Activated CD8-positive, alpha-beta memory T cell treated with anti-CD3 and anti-CD28 coated beads for 1 hour (primary cell): ENCODE data around the gene CIPC.

Experiments used
- DNase-seq, 2 donors: peaks; one replicate each; pipeline ENCODE4 v3.0.0-alpha.2; 2020; ENCODE audit warnings: low read depth in 1 of 2; ENCODE audit errors: extremely low read depth in 1 of 2

Gene CIPC

DNA sequence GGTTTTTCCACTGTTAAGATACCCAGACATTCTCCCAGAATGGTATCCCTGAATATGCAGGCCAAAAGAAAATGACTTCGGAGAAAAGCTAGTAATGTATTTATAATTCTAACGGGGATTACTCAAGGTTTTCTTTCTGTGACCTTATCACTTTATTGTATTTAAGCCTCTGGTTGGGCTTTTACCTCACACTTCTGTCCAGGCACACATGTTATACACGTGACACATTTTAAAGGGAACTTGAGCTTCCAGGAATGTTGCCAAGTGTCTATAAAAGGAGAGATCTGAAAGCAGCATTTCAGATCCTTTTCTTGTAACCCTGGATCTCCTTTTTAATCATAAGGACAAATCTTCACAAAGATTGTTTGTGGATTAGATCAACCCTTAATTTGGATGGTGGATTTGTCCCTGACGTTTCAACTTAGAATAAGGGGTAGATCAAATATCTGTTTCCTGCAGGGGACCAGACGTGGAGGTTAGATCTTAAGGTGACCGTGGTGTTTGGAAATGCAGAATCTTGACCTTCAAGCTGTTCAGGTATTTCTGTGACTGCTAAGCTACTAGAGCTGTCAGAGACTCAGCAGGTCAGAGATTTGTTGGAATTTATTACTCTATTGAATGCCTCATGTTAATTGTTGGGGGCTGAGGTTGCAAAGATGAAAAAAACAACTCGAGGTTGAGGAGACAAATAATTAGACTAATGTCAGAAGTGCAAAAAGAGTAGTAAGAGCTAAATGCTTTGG is 1.5 kb downstream of the CIPC start:
- no peak for DNase-seq

DNA sequence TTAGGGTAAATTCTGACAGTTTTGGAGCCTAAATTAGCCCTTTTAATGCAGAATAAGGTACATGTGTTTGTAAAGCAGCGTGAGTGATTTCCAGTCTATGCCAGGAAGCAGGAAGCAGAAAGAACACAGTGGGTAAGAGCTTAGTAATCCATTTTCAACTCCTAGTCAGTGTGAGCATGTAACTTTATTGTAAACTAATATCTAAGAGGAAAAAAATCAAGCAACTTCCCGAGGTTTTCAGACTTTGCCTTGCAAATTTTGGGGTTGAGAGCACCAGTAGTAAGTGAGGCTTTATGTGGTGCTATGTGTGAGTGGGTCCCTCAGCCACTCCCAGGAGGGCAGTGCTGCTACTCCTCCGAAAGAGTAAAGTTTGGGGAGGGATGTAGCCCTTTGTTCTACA is 2.9 kb downstream of the CIPC start:
- DNase-seq: no peak

DNA sequence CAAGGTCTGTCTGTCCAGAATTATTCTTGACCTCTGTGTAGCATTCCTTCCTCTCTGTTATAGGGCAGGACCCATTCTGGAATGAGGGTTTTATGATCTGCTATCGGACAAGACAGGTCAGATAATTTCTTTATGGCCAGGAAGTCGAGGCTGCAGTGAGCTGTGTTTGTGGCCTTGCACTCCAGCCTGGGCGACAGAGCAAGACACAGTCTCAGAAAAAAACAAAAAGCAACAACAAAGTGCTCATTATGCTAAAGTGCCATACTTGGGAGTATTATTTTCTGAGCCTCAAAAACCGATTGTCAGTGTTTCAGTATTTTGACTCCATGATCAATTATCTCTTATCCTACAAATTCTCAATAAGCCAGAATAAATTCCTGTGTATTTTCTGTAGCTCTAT is 4.1 kb downstream of the CIPC start:
- no peak for DNase-seq

DNA sequence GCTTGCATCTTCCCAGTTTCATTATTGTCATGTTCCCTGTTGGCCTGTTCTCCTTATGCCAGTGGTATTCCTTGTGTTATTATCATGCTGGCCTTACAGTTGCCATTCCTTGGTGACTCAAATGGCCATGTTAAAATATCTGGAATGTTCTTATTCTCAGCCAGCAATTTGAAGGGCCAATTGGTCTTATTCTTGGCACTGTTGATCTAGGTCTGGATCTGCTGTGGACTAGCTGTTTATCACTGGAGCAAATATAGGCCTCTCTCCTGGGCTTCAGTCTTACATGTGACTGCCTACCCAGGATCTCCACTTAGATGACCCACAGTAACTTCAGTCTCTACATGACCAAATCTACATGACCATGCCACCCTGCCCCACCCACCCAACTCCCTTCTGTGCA is 5.4 kb downstream of the CIPC start:
- DNase-seq: no peak

DNA sequence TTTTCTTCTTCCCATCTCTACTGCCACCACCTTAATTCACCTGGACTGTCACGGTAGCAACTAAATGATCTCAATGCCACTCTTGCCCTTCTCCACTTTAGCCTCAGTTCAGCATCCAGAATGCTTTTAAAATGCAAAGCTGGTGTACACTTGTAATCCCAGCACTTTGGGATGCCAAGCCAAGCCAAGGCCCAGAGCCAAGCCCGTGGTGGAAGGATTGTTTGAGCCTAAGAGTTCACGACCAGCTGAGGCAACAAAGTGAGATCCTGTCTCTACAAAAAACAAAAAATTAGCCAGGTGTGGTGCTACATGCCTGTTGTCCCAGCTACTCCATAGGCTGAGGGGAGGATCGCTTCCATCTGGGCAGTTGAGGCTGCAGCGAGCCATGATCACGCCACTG is 5.9 kb downstream of the CIPC start:
- no peak for DNase-seq

DNA sequence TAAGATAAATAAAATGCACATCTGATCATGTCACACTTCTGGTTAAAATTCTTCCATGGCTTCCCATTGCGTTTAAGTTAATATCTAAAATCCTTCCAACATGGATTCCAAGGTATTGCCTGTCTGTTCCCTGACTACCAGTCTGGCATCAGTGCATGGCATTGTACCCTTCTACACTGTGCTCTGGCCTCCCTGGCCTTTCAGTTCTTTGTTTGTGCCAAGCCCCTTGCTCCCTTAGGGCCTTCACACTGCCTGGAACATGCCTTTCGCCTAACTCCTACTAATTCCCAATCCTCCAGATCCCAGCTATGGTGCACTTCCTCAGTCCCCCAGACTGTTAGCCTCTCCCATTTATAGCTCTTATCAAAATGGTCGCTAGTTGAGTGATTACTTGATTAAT is 6.3 kb downstream of the CIPC start:
- no peak for DNase-seq

DNA sequence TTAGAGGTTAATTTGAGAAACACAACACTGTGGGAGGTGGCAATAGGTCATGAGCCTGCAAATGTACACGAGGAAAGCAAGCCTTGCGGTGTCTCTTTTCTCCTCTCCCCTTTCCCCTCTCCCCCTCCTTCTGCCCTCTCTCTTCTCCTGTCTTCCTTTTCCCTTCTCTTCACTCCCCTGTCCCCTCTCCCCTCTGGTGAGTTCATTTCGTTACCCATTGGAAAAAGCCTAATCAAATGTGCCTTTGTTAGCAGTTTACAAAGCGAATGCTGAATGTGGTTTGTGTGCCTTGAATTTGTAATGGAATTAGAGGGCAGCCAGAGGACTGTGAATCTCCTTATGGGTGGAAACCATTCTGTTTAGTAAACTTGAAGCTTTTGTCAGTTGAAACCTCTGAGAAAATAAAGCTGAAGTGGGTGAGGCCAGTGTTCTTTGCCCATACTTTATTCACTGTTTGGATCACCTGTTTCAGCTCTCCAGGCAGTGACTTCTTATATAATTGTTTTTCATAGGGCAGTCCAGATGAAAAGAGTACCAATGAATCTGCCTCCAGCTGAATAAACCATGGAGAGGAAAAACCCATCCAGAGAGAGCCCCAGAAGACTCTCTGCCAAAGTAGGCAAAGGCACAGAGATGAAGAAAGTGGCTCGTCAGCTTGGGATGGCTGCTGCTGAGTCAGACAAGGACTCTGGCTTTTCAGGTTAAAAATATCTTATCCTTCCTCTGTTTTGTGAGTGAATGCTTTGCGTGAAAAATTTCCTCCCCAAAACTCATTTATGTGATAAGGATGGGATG is 7.3 kb downstream of the CIPC start:
- no peak for DNase-seq

DNA sequence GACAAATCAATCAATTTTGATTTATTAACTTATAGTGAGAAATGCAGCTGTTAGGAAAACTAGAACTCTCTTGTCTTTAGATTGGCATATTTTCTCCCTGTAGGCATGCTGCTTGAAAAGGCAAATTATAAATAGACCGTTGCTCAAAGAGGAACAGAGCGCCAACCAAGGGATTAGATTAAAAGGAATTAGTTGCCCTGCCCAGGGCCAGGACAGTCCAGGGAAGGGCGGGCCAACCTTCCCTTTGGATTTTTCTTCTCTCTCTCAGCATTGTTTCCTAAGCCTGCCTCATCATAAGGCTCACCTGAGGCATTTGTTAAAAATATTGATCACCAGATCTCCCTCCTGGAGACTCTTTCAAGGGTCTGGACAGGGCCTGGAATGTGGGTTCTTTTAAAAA is 8.6 kb downstream of the CIPC start:
- DNase-seq: no peak

DNA sequence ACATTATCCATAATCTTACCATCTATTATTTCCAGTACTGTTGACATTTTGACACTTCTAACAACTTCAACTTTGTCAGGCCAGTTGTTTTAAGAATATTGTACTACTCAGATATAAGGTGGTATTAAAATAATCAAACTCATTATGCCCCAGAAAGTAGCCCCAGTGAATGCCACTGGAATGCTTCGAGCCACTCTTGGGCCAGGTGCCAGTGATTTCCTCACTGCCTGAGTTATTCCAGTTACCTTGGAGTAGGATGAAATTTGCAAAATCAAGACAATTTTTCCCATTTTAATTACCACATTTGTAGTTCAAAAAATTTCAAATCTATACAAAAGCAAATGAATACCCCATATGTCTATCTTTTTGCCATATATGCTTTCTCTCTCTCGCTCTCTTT is 9.2 kb downstream of the CIPC start:
- DNase-seq: no peak

DNA sequence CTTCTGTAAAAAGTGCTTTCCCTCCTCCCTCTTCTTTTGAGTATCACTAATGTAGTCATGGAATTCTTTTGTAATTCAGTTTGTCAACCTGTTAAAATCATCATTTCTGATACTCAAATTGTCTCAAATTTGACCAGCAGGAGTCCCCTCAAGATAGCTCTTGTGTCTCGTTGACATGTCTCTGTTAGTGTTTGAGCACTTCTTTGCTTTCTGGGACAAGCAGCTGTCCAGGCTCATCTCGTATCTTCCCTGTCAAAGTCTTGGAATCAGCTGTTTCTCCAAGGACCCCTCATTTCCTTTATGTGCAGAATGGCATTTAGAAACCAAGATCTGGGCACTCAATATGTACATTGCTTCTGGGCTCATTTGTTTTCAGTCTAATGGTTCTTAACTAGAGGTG is 10.7 kb downstream of the CIPC start:
- no peak for DNase-seq

DNA sequence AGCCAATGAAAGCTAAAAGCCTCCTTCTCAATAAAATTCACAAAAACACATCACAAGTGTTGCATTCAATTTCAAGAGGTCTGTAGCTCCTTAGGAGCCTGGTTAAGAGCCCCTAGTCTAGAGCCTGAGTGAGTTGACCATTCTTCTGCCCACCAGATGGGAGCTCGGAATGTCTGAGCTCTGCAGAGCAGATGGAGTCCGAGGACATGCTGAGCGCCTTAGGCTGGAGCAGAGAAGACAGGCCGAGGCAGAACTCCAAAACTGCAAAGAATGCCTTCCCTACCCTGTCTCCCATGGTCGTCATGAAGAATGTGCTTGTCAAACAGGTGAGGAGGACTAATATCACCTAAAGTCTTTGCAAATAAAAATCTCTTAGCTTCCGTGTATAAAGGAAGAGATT is 11.6 kb downstream of the CIPC start:
- DNase-seq: no peak

DNA sequence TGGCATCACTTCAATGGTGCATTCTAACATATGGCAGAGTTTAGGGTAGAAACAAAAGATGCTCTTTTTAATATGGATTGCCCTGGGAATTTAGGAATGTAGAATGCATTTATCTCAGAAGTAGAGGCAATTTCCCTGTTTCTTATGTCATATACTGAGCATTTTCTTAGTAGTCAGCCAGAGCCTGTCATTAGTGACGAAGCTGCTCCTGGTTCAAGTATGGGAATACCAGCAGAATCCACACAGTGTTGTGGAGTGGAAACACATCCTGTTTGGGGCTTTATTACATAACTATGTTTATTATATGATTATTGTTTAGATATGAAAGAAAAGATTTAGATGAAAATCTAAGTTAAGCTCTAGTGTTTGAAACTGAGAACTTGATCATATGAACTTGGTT is 12.2 kb downstream of the CIPC start:
- DNase-seq: no peak

DNA sequence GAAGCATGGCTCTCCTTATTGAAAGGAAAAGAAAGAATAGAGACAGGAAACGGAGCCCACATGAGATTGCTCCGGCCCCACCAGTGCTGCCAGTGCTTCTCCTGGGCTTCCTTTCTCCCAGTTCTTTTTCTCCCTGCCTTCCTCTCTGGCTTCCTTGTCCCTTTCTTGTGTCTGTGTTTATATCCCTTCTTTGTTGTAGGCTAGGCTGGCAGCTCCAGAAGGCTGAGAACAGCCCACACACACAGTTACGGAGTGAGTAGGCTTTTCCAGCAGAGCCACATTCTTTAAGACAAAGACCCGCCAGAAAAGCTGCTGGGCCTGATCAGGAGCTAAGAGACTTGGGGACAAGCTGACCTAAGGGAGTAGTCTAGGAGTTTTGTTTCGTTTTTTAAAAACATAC is 13.0 kb downstream of the CIPC start:
- DNase-seq: no peak

DNA sequence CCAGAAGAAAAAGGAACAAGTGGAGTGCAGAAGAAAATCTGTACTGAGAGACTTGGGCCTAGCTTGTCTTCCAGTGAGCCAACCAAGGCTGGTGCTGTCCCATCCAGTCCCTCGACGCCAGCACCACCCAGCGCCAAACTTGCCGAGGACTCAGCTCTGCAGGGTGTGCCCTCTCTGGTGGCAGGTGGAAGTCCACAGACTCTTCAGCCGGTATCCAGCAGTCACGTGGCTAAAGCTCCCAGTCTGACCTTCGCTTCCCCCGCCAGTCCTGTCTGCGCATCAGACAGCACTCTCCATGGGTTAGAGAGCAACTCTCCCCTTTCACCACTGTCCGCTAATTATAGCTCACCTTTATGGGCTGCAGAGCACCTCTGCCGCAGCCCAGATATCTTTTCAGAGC is 15.6 kb downstream of the CIPC start:
- DNase-seq: no peak

DNA sequence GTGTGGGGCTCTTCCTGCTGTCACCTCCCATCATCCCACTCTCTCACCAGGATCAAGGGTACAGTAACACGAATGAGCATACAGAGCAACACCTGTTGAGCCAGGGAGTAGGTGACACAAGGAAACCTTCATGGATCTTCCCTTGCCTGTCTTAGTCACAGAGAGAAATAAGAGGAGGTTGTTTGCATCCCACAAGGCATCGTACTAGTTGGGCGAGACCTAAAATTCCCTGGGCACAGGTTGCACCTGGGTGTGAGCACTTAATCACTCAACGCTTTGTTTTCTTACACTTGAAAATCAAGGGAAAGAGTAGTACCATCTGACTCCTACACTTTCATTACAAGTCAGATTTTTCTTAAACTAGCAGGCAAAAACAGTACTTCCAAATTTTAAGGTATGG is 16.6 kb downstream of the CIPC start:
- DNase-seq: no peak

DNA sequence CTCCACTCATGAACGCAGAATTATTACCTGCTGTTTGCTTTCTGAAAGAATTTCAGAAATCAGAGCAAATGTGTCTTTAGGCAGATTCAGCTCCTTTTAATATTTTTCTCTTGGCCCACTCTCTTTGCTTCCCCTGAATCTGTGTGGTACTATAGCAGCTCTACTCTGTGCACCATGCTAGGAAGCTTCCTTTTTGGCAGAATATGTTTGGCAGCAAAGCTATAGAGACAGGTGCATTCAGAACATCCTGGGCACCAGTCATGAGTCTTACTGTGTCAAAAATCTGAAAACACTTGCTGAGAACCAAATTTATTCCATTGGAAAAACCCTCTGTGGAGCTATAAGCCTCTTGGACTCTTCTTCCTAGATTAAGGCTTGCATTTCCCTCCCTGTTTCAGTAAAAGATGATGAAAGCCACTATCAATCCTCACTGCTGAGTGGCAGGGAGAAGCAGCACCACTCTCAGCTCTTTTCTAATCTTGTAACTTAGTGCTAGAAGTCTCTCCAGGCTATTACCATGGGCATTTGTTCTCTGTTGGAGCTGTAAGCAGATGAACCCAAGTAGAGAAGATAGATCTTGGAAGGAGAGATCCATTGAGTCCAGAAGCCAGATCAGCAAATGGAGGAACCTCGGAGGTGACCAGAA is 18.2 kb downstream of the CIPC start:
- DNase-seq: no peak

DNA sequence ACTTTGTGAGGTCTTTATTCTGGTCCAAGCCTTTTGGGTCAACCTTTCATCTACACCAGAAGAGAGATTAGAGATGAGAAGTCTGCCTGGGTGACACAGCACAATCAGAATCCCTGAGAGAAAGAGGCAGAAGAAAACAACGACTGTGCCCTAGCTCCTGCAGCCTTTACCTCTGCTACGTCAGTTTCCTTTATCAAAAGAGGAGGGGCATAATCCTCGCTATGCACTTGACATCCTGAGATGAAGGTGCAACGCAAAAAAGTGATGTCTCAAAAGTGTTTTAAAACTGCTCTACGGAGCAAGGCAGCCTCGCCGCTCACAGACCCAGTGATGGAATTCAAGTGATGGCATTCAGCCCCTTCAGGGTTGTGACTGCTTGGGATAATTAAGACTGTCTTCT is 21.8 kb downstream of the CIPC start:
- no peak for DNase-seq

DNA sequence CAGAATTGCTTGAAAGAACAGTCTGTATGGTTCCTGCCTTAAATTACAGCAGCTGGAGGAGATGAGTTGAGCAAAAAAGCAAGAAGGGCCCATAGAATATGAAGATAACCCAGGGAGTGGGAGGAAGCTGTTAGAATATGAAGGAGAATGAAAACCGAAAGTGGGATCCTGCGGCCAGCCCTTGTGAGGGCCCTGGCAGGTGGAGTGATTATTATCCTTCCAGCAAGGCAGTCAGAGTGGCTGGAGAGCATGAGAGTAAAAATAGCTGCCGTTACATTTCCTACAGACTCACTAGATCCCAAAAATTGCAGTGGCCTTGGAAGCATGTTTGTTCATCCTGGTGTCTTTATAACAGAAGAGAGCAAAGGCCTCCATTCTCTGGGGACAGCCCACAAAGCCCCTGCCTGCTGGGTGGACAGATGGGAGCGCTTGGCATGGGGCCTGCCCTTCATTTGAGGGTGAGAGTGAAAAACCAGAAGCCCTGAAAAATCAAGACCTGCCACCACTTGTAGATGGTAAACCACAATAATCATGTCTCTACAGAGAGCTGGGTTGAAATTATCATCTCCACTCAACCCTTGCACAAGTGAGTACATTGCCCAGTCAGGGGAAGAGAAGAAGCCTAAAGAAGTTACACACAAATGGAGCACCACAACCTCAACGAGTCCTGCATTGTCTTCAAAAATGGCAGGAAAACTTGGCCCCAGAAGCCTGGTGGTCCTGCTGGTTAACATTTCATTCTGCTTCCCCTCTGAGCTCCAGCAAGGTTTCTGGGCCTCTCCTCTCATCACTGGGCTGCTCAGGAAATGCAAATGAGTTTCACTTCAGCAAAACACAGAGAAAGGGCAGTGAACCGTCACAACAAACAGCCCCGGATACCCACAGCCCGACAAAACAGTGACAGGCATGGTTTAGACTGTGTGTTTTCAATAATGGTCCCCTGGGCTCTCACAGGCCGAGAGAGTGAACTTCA is 23.0 kb downstream of the CIPC start:
- no peak for DNase-seq

DNA sequence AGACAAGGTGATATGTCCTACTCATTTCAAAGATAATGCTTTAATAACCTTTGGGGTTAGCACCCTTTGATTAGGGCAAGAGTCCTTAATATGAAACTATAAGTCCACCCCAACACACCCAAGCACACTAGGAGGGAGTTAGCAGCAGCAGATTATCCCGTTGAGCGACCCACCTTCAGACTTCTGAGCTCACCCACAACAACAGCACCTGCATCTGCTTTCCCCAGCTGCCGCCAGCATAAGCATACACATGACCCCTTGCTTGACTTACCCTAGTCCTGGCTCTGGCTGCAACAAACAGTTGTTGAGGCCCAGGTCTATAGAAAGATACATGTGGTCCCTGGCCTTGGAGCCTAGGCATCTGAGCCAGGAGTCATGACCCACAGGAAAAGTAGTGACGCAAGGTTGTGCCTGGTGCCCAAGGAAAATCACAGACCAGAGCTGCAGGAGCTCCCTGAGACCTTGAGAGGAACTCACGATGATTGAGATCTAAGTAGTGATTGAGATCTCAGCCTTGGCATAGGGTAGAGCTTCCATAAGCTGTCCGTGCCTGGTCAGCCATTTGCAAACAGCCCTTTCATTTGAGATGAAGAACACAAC is 24.6 kb downstream of the CIPC start:
- DNase-seq: no peak
